Brain microvascular endothelial cell (primary cell): ENCODE data around the gene GATB.

Experiments
- DNase-seq: peaks from one replicate; pipeline ENCODE4 v3.0.0-alpha.2; 2020
- H3K27ac ChIP-seq: fragments of 250-450 bp; sonication (Bioruptor Pico); 2 replicates; pipeline ENCODE4 v1.5.1; 2020; ENCODE audit warnings: mild to moderate bottlenecking, moderate library complexity
- H3K27me3 ChIP-seq: fragments of 250-450 bp; sonication (Bioruptor Pico); replicated peaks from 2 replicates; pipeline ENCODE4 v1.5.1; 2020; ENCODE audit warnings: mild to moderate bottlenecking
- H3K36me3 ChIP-seq: fragments of 250-450 bp; sonication (Bioruptor Pico); replicated peaks from 2 replicates; pipeline ENCODE4 v1.5.1; 2020; ENCODE audit warnings: mild to moderate bottlenecking
- H3K4me3 ChIP-seq: 2 replicates; pipeline ENCODE4 v1.5.1; 2011; ENCODE audit warnings: low read depth, mild to moderate bottlenecking, control low read depth, low read length, moderate library complexity
- in situ Hi-C: cut with HindIII; loops from 2 replicates; pipeline ENCODE4 v1.10.0; 2017; ENCODE audit warnings: low sequenced_read_pairs, low pct_ligation_motif_present
- TF ChIP-seq, protein P1 (sequence below): IDR thresholded peaks from 2 replicates; pipeline ENCODE4 v1.5.1; 2011; ENCODE audit warnings: low read depth, mild to moderate bottlenecking, moderate library complexity, low read length, control low read depth, inconsistent platforms; ENCODE audit errors: missing control alignments

GATB gene

DNA sequence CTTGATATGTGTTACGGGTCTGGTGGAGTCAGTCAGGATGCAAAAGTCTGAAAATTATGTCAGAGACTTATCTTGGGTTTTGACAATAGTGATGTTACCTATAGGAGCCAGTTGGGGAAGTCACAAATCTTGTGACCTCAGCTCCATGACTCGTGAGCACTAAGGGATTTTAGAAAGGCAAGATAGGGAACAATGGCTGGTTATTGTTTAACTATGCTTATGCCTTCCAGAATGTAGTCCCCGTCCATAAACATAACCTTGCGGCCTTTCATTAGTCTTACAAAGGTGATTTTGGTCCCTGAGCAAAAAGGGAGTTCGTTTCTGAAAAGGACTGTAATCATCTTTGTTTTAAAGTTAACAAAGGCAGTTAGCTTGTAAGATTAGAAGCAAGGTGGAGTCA lies 23.9 kb upstream of the GATB start:
- Histone ChIP-seq H3K27me3 (no peaks in the 10 kb centered on the region), H3K4me3 (no peak overlapping the region), H3K36me3 (no peaks in the 10 kb centered on the region), H3K27ac (no peak overlapping the region)
- TF ChIP-seq, protein P1, sequence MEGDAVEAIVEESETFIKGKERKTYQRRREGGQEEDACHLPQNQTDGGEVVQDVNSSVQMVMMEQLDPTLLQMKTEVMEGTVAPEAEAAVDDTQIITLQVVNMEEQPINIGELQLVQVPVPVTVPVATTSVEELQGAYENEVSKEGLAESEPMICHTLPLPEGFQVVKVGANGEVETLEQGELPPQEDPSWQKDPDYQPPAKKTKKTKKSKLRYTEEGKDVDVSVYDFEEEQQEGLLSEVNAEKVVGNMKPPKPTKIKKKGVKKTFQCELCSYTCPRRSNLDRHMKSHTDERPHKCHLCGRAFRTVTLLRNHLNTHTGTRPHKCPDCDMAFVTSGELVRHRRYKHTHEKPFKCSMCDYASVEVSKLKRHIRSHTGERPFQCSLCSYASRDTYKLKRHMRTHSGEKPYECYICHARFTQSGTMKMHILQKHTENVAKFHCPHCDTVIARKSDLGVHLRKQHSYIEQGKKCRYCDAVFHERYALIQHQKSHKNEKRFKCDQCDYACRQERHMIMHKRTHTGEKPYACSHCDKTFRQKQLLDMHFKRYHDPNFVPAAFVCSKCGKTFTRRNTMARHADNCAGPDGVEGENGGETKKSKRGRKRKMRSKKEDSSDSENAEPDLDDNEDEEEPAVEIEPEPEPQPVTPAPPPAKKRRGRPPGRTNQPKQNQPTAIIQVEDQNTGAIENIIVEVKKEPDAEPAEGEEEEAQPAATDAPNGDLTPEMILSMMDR: no peak
- in situ Hi-C loops: no loop called here
- no peak for DNase-seq

DNA sequence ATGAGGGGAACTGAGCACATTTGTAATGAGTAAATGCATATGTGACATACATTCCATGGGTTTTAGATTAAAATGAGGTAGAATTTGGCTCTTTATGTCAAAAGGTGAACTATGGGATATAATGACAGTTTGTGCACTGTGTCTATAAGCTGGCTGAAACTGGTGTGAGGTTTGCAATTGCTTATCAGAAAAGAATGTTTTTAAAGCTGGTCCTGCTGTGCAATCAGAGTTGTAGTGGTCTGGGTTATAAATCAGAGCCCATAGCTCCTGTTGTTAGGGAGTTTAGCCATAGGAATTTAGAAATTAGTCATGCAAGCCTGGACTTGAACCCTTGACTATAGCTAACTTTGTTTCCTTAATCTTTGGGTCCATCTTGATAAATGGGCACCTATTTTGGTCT lies 23.1 kb upstream of the GATB start:
- peak; percentile 17 for DNase-seq
- TF ChIP-seq, protein P1: no peak
- H3K27ac ChIP-seq: no peak overlapping the region
- no peaks in the 10 kb centered on the region for H3K36me3 ChIP-seq
- H3K27me3 ChIP-seq: no peaks in the 10 kb centered on the region
- H3K4me3 ChIP-seq: no peak overlapping the region
- in situ Hi-C loops: no loop called here

DNA sequence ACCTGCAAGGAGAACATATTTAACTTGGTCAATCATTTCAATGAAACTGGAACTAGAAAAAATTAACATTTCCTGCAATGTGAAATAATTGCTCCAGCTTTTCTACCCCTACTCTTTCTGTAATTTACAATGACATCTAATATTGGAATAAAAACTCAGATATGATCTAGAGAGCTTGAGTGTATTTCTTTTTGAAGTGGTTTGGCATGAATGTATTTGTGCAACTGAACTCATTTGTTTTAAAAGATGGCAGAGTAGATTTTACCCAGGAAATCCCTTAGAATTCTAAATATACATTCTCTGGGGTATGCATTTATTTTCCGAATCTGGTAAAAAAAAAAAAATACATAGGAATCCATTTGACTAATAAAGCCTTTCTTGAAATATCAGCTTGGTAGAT lies 21.5 kb upstream of the GATB start:
- no peaks in the 10 kb centered on the region for H3K36me3 ChIP-seq
- in situ Hi-C loops: no loop called here
- no peak for DNase-seq
- TF ChIP-seq, protein P1: no peak
- no peak overlapping the region for H3K4me3 ChIP-seq
- H3K27me3 ChIP-seq: no peaks in the 10 kb centered on the region
- no peak overlapping the region for H3K27ac ChIP-seq

DNA sequence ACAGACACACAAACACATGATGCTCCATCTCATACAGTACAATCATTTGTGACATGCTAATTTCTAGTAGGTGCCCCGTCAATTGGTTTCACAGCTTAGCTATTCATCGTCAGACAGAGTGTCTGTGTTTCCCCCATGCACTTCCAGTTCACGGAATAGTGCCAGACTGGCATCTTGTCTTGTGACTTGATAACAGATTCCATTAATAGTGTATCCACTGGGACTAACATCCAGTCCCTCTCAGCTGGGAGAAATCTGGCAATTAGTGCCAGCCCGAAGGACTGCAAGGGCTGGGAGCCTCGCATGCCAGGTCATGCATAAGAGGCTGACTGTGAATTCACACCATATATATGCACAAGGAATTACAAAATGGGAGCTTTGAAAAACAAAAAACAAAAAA lies 20.2 kb upstream of the GATB start:
- H3K27ac ChIP-seq: no peak overlapping the region
- no peaks in the 10 kb centered on the region for H3K27me3 ChIP-seq
- H3K4me3 ChIP-seq: no peak overlapping the region
- no peak for DNase-seq
- in situ Hi-C loops: no loop called here
- TF ChIP-seq, protein P1: no peak
- no peaks in the 10 kb centered on the region for H3K36me3 ChIP-seq

DNA sequence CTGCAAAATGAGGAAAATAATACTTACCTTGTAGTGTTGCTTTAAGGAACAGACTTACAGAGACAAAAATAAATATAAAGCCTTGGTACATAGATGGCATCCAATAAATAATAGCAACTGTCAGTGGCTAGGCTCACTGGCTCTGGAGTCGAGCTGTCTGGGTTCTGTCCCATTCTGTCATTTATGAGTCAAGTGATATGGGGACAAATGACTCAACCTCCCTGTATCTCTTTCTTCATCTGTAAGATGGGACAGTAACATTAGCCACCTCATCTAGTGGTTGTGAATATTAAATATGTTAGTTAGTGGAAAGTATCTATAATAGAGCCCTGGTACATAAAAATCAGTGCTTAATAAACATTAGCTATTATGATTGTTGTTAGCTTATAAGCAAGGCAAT lies 16.7 kb upstream of the GATB start:
- no peak for DNase-seq
- in situ Hi-C loops: no loop called here
- Histone ChIP-seq H3K27ac (no peak overlapping the region), H3K4me3 (no peak overlapping the region), H3K27me3 (no peaks in the 10 kb centered on the region), H3K36me3 (no peaks in the 10 kb centered on the region)
- TF ChIP-seq, protein P1: no peak

DNA sequence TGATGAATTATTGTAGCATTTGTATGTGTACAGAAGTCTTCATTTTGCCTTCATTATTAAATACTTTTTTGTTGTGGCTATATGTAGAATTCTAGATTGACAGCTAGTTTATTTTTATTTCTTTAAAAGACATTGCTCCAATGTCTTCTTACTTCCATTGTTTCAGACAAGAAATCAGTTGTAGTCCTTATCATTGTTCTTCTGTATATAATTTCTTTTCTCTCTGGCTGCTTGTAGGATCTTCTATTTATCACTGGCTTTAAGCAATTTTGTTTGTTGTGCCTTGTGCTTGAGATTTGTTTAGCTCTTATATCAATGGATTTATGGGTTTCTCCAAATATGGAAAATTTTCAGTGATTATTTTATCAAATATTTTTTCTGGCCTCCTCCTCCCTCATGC lies 13.5 kb upstream of the GATB start:
- no peak for DNase-seq
- TF ChIP-seq, protein P1: no peak
- no peaks in the 10 kb centered on the region for H3K36me3 ChIP-seq
- H3K27me3 ChIP-seq: no peaks in the 10 kb centered on the region
- no peak overlapping the region for H3K27ac ChIP-seq
- in situ Hi-C loops: no loop called here
- H3K4me3 ChIP-seq: no peak overlapping the region
